ENCODE results near the gene GMPS.
"Not testable (repeated sequence)": the region's sequence is repeated elsewhere in the genome, so short reads cannot be mapped to it uniquely, and the experiment has no call there.

Gene GMPS

GRCh38 chr3:155871746-155872158 lies 1.3 kb downstream of the GMPS start:
- FAIRE-seq (no peak), DNase-seq (ENCODE audit: low spot score) (no peak)

GRCh38 chr3:155872904-155873646 lies 2.6 kb downstream of the GMPS start:
- no peak for DNase-seq (ENCODE audit: low spot score)
- no peak for FAIRE-seq

- no peak for FAIRE-seq
- no peak for DNase-seq (ENCODE audit: low spot score)
Measured at GRCh38 chr3:155876037-155876436, 5.6 kb downstream of the GMPS start.

- DNase-seq (ENCODE audit: low spot score): no peak
- no peak for FAIRE-seq
Measured at GRCh38 chr3:155876503-155876902, 6.1 kb downstream of the GMPS start.

- FAIRE-seq: no peak
- no peak for DNase-seq (ENCODE audit: low spot score)
Measured at GRCh38 chr3:155880286-155880685, 9.8 kb downstream of the GMPS start.

GRCh38 chr3:155884292-155884691 lies 13.8 kb downstream of the GMPS start:
- FAIRE-seq (no peak), DNase-seq (ENCODE audit: low spot score) (no peak)

- FAIRE-seq (no peak), DNase-seq (ENCODE audit: low spot score) (no peak)
Measured at GRCh38 chr3:155885292-155885691, 14.8 kb downstream of the GMPS start.

GRCh38 chr3:155886348-155886747 lies 15.9 kb downstream of the GMPS start:
- not testable (repeated sequence) for FAIRE-seq; DNase-seq (ENCODE audit: low spot score)

- FAIRE-seq: no peak
- no peak for DNase-seq (ENCODE audit: low spot score)
Measured at GRCh38 chr3:155886915-155887314, 16.5 kb downstream of the GMPS start.

GRCh38 chr3:155889212-155889611 lies 18.8 kb downstream of the GMPS start:
- no peak for DNase-seq (ENCODE audit: low spot score)
- FAIRE-seq: no peak

- FAIRE-seq: no peak
- DNase-seq (ENCODE audit: low spot score): no peak
Measured at GRCh38 chr3:155889952-155890351, 19.5 kb downstream of the GMPS start.

- FAIRE-seq (no peak), DNase-seq (ENCODE audit: low spot score) (no peak)
Measured at GRCh38 chr3:155890671-155891190, 20.3 kb downstream of the GMPS start.

GRCh38 chr3:155891321-155891720 lies 20.9 kb downstream of the GMPS start:
- FAIRE-seq: no peak
- DNase-seq (ENCODE audit: low spot score): no peak

- DNase-seq (ENCODE audit: low spot score): no peak
- FAIRE-seq: no peak
Measured at GRCh38 chr3:155895379-155895900, 25.0 kb downstream of the GMPS start.

GRCh38 chr3:155906900-155907299 lies 36.5 kb downstream of the GMPS start:
- DNase-seq (ENCODE audit: low spot score) (no peak), FAIRE-seq (no peak)

GRCh38 chr3:155908086-155908485 lies 37.6 kb downstream of the GMPS start:
- no peak for DNase-seq (ENCODE audit: low spot score)
- no peak for FAIRE-seq

- DNase-seq (ENCODE audit: low spot score) (no peak), FAIRE-seq (no peak)
Measured at GRCh38 chr3:155908605-155909004, 38.2 kb downstream of the GMPS start.

- no peak for FAIRE-seq
- no peak for DNase-seq (ENCODE audit: low spot score)
Measured at GRCh38 chr3:155912090-155912489, 41.6 kb downstream of the GMPS start.

- DNase-seq (ENCODE audit: low spot score): no peak
- no peak for FAIRE-seq
Measured at GRCh38 chr3:155912579-155913190, 42.2 kb downstream of the GMPS start.

GRCh38 chr3:155917781-155918180 lies 47.3 kb downstream of the GMPS start:
- DNase-seq (ENCODE audit: low spot score) (no peak), FAIRE-seq (no peak)

GRCh38 chr3:155919728-155920127 lies 49.3 kb downstream of the GMPS start:
- no peak for DNase-seq (ENCODE audit: low spot score)
- no peak for FAIRE-seq

GRCh38 chr3:155921486-155921885 lies 51.0 kb downstream of the GMPS start:
- FAIRE-seq: no peak
- no peak for DNase-seq (ENCODE audit: low spot score)

GRCh38 chr3:155934230-155934629 lies 63.8 kb downstream of the GMPS start:
- FAIRE-seq: no peak
- DNase-seq (ENCODE audit: low spot score): no peak

All from urothelium cell line (cell line).